ENCODE results near the gene PDSS1.
A peak's percentile ranks its signal among the peaks of the same experiment; 100 is the strongest.
"Not testable (repeated sequence)": the region's sequence is repeated elsewhere in the genome, so short reads cannot be mapped to it uniquely, and the experiment has no call there.

PDSS1 gene

GRCh38 chr10:26679588-26679987 is 17.9 kb upstream of the PDSS1 start:
- Histone ChIP-seq H3K4me3 (ENCODE audit: low read length) (no peak overlapping the region), H3K9me3 (ENCODE audit: insufficient read depth, low read length) (no peaks in the 10 kb centered on the region), H3K36me3 (replicated peaks; ENCODE audit: low read depth, low read length) (no peaks in the 10 kb centered on the region), H3K27me3 (ENCODE audit: low read depth, low read length) (no peaks in the 10 kb centered on the region), H3K4me2 (ENCODE audit: low read length) (no peak overlapping the region), H3K9ac (ENCODE audit: low read length) (no peak overlapping the region), H2AFZ (ENCODE audit: low read depth, low read length) (no peak overlapping the region), H3K27ac (ENCODE audit: low read length) (no peak overlapping the region), H4K20me1 (ENCODE audit: insufficient read depth, low read length) (no peaks in the 10 kb centered on the region), H3K4me1 (ENCODE audit: low read length) (peaks cover 18% of the 10 kb centered on the region), H3K79me2 (ENCODE audit: low read length) (no peaks in the 10 kb centered on the region)
- TF ChIP-seq CTCF (IDR thresholded peaks at IDR 0.05; ENCODE audit: low read depth, low read length) (no peak), EZH2phosphoT487 (IDR thresholded peaks at IDR 0.05; ENCODE audit: low read depth) (no peak)

- no peaks in the 10 kb centered on the region for H3K27me3 ChIP-seq (ENCODE audit: low read depth, low read length)
- no peak overlapping the region for H2AFZ ChIP-seq (ENCODE audit: low read depth, low read length)
- H3K4me2 ChIP-seq (ENCODE audit: low read length) = peak overlapping the region; percentile 16
- no peak overlapping the region for H3K9ac ChIP-seq (ENCODE audit: low read length)
- H3K9me3 ChIP-seq (ENCODE audit: insufficient read depth, low read length) = no peaks in the 10 kb centered on the region
- H3K79me2 ChIP-seq (ENCODE audit: low read length) = no peaks in the 10 kb centered on the region
- H3K36me3 ChIP-seq (replicated peaks; ENCODE audit: low read depth, low read length) = no peaks in the 10 kb centered on the region
- H4K20me1 ChIP-seq (ENCODE audit: insufficient read depth, low read length) = no peaks in the 10 kb centered on the region
- peaks cover 18% of the 10 kb centered on the region for H3K4me1 ChIP-seq (ENCODE audit: low read length)
- H3K27ac ChIP-seq (ENCODE audit: low read length) = peak overlapping the region; percentile 12; the same call in 1 of the 2 replicates
- no peak overlapping the region for H3K4me3 ChIP-seq (ENCODE audit: low read length)
- TF ChIP-seq EZH2phosphoT487 (IDR thresholded peaks at IDR 0.05; ENCODE audit: low read depth) = no peak
- TF ChIP-seq CTCF (IDR thresholded peaks at IDR 0.05; ENCODE audit: low read depth, low read length) = no peak
Observed at GRCh38 chr10:26681076-26681475, 16.4 kb upstream of the PDSS1 start.

GRCh38 chr10:26681971-26682370 is 15.5 kb upstream of the PDSS1 start:
- peaks cover 18% of the 10 kb centered on the region for H3K4me1 ChIP-seq (ENCODE audit: low read length)
- H3K27me3 ChIP-seq (ENCODE audit: low read depth, low read length); H3K79me2 ChIP-seq (ENCODE audit: low read length); H3K27ac ChIP-seq (ENCODE audit: low read length); H3K9ac ChIP-seq (ENCODE audit: low read length); H4K20me1 ChIP-seq (ENCODE audit: insufficient read depth, low read length); H3K36me3 ChIP-seq (replicated peaks; ENCODE audit: low read depth, low read length); H2AFZ ChIP-seq (ENCODE audit: low read depth, low read length); H3K9me3 ChIP-seq (ENCODE audit: insufficient read depth, low read length): not testable (repeated sequence)
- H3K4me3 ChIP-seq (ENCODE audit: low read length) = peak overlapping the region; percentile 35; the same call in 1 of the 2 replicates
- peak overlapping the region; percentile 46 for H3K4me2 ChIP-seq (ENCODE audit: low read length)

GRCh38 chr10:26682931-26683330 is 14.6 kb upstream of the PDSS1 start:
- TF ChIP-seq CTCF (IDR thresholded peaks at IDR 0.05; ENCODE audit: low read depth, low read length) (no peak), EZH2phosphoT487 (IDR thresholded peaks at IDR 0.05; ENCODE audit: low read depth) (no peak)
- H3K27me3 ChIP-seq (ENCODE audit: low read depth, low read length) = no peaks in the 10 kb centered on the region
- no peak overlapping the region for H3K4me3 ChIP-seq (ENCODE audit: low read length)
- H3K9me3 ChIP-seq (ENCODE audit: insufficient read depth, low read length) = no peaks in the 10 kb centered on the region
- H2AFZ ChIP-seq (ENCODE audit: low read depth, low read length) = no peak overlapping the region
- H3K36me3 ChIP-seq (replicated peaks; ENCODE audit: low read depth, low read length) = no peaks in the 10 kb centered on the region
- H3K9ac ChIP-seq (ENCODE audit: low read length) = no peak overlapping the region
- H3K4me2 ChIP-seq (ENCODE audit: low read length) = no peak overlapping the region
- H3K4me1 ChIP-seq (ENCODE audit: low read length) = peaks cover 18% of the 10 kb centered on the region
- H3K79me2 ChIP-seq (ENCODE audit: low read length) = no peaks in the 10 kb centered on the region
- no peak overlapping the region for H3K27ac ChIP-seq (ENCODE audit: low read length)
- H4K20me1 ChIP-seq (ENCODE audit: insufficient read depth, low read length) = no peaks in the 10 kb centered on the region
